ENCODE data around the gene ERN1.

GRCh38 chr17:64165347-64165746 is 35.4 kb upstream of the ERN1 start:
- TF ChIP-seq POLR2A (IDR thresholded peaks at IDR 0.05; ENCODE audit: low read depth, low read length) = no peak
- no peak for TF ChIP-seq POLR2AphosphoS5 (IDR thresholded peaks at IDR 0.05; ENCODE audit: low read depth, low read length)

Data from GM12892 (cell line).